ENCODE results near the gene SIRT3. TPM values are rescaled to one million over a fixed set of nuclear protein-coding genes. Genes with fewer than 3 reads are reported as not detected.

Gene SIRT3
- total and polyA plus RNA-seq, 2 of the 4 experiments (the other 2 are of a cell fraction): 5.4 to 18.6 TPM

- Histone ChIP-seq H3K79me1 (ENCODE audit: low read depth in 1 of 2, low read length in 2 of 2) (peaks cover 18 to 45% of the 10 kb centered on the region in 2 experiments; a peak in 3 of 4 replicates), H3K9me1 (ENCODE audit: insufficient read depth, low read length) (peaks cover 25% of the 10 kb centered on the region), H3K4me3 (ENCODE audit: insufficient read depth, low read depth, low read length) (no peak overlapping the region), H2AK5ac (ENCODE audit: low read depth, low read length) (no peak overlapping the region), H3K4ac (ENCODE audit: low read depth, low read length) (no peak overlapping the region), H2BK20ac (ENCODE audit: low read depth, low read length) (no peak overlapping the region), H2BK120ac (ENCODE audit: low read depth, low read length) (no peak overlapping the region), H3K9me3 (ENCODE audit: control insufficient read depth, insufficient read depth, low read length) (no peaks in the 10 kb centered on the region), H3K27me3 (ENCODE audit: control insufficient read depth, insufficient read depth, low read length) (no peaks in the 10 kb centered on the region), H2BK15ac (ENCODE audit: low read depth, low read length) (no peak overlapping the region), H4K5ac (ENCODE audit: low read depth, low read length) (no peak overlapping the region), H4K91ac (ENCODE audit: insufficient read depth, low read depth, low read length) (no peak overlapping the region), H3K4me2 (ENCODE audit: low read depth, low read length) (no peak overlapping the region), H2BK5ac (ENCODE audit: low read depth, low read length, poor library complexity, severe bottlenecking) (no peak overlapping the region), H4K8ac (ENCODE audit: low read depth in 2 of 2, low read length in 2 of 2) (no peak overlapping the region), H3K56ac (ENCODE audit: extremely low read depth, insufficient read depth, low read length) (no peak overlapping the region), H3K36me3 (ENCODE audit: control insufficient read depth, insufficient read depth, low read length) (peaks cover 35% of the 10 kb centered on the region), H3K4me1 (ENCODE audit: control insufficient read depth, insufficient read depth, low read length) (no peaks in the 10 kb centered on the region), H3K14ac (replicated peaks; ENCODE audit: low read depth, low read length) (no peak overlapping the region), H4K20me1 (ENCODE audit: insufficient read depth, low read length) (peaks cover 39% of the 10 kb centered on the region), H3K18ac (ENCODE audit: low read depth, low read length) (no peak overlapping the region), H2AK9ac (replicated peaks; ENCODE audit: low read depth, low read length, poor library complexity) (peak overlapping the region; percentile 70), H3K27ac (ENCODE audit: insufficient read depth, low read length) (no peak overlapping the region), H3K23ac (ENCODE audit: low read depth, low read length) (no peak overlapping the region), H3K9ac (ENCODE audit: low read depth, low read length) (no peak overlapping the region), H2AFZ (replicated peaks; ENCODE audit: low read length, poor library complexity) (no peak overlapping the region)
- dilution Hi-C loops (cut with HindIII; ENCODE audit: low sequenced_read_pairs, unreplicated experiment) (no loop called here), in situ Hi-C loops (cut with MboI; ENCODE audit: low sequenced_read_pairs) (no loop called here), intact Hi-C loops (cut with micrococcal nuclease) (no loop called here)
- TF ChIP-seq NFE2L2 (IDR thresholded peaks at IDR 0.05; ENCODE audit: low read depth, low read length): no peak
- TF ChIP-seq FOS (IDR thresholded peaks at IDR 0.05; ENCODE audit: low read depth, low read length): no peak
- no peak for TF ChIP-seq USF2 (IDR thresholded peaks at IDR 0.05; ENCODE audit: low read depth, low read length)
- TF ChIP-seq CHD1 (IDR thresholded peaks at IDR 0.05; ENCODE audit: low read depth, low read length): no peak
- TF ChIP-seq RCOR1 (IDR thresholded peaks at IDR 0.05; ENCODE audit: insufficient replicate concordance, low read length): no peak
- TF ChIP-seq ELK1 (IDR thresholded peaks at IDR 0.05; ENCODE audit: borderline replicate concordance, low read depth, low read length): no peak
- no peak for TF ChIP-seq MAZ (IDR thresholded peaks at IDR 0.05; ENCODE audit: borderline replicate concordance, low read depth, low read length)
- no CpG with 5 or more reads among the region's 8 CpGs for WGBS, 2 experiments (ENCODE audit: extremely low coverage in 2 of 2, insufficient read length in 1 of 2)
- ChIA-PET CTCF (no interaction called here), POLR2A (ENCODE audit: unreplicated experiment) (no interaction called here)
- ATAC-seq (ENCODE audit: low read depth) (no peak), DNase-seq (no peak)
- no TSS peak for BruUV-seq (replicated peaks)
Observed at GRCh38 chr11:199782-200181, 36.4 kb downstream of the SIRT3 start.

All from IMR-90 (cell line).